A549 (cell line): ENCODE data around the gene CFAP69. TPM values are rescaled to one million over a fixed set of nuclear protein-coding genes. Genes with fewer than 3 reads are reported as not detected.
"Not testable (repeated sequence)": the region's sequence is repeated elsewhere in the genome, so short reads cannot be mapped to it uniquely, and the experiment has no call there.

Source experiments
- ATAC-seq, 2 experiments: fragments of 200-7000 bp in 1 of 2; fragments of >200 bp in 1 of 2; cut with Nextera tagmentation in 1 of 2; cut with Tn5 transposase in 1 of 2; 3 replicates each; pipeline versions ENCODE4 v1.8.0 to v1.9.1; 2018 to 2020; ENCODE audit warnings: mild to moderate bottlenecking in 1 of 2, moderate library complexity in 1 of 2
- CTCF ChIA-PET: fragments of 300-600 bp; sonication (Branson Sonifier 250); formaldehyde crosslinking; extraction: SDS; loops from one replicate; lab custom pipeline; 2021; ENCODE audit warnings: antibody characterized with exemption, inconsistent platforms; lab: Yijun Ruan, JAX
- POLR2A ChIA-PET: fragments of 350-600 bp; formaldehyde crosslinking; extraction: SDS; loops from one replicate; lab custom pipeline; 2021; ENCODE audit warnings: antibody characterized with exemption, inconsistent platforms; lab: Yijun Ruan, JAX
- DNase-seq, 2 experiments: peaks; one replicate each; pipeline versions ENCODE4 v3.0.0 to v3.0.0-alpha.2; 2011 to 2016; ENCODE audit warnings: low read depth in 1 of 2, low spot score in 1 of 2
- FAIRE-seq: peaks from 2 replicates; lab custom pipeline; 2011; peaks lifted over from hg19 to GRCh38; lab: Jason Lieb, UNC
- H3K27ac ChIP-seq, 2 experiments: fragments of >200 bp; sonication (Bioruptor Twin); formaldehyde crosslinking; 3 replicates each; pipeline ENCODE4 v1.5.1; 2016 to 2017
- H3K4me1 ChIP-seq: fragments of >200 bp; sonication (Bioruptor Twin); formaldehyde crosslinking; 3 replicates; pipeline ENCODE4 v1.6.1; 2016
- H3K4me2 ChIP-seq: fragments of >200 bp; sonication (Bioruptor Twin); formaldehyde crosslinking; 3 replicates; pipeline ENCODE4 v1.6.1; 2016
- H3K4me3 ChIP-seq: fragments of >200 bp; sonication (Bioruptor Twin); formaldehyde crosslinking; 3 replicates; pipeline ENCODE4 v1.5.1; 2016
- H3K9me3 ChIP-seq: fragments of >200 bp; sonication (Bioruptor Twin); formaldehyde crosslinking; 3 replicates; pipeline ENCODE4 v1.6.1; 2016
- CBX8 ChIP-seq: fragments of 200-600 bp; sonication (generic); IDR thresholded peaks from 2 replicates; pipeline ENCODE4 v1.6.1; 2016
- CHD4 ChIP-seq: fragments of 200-600 bp; sonication (generic); IDR thresholded peaks from 2 replicates; pipeline ENCODE4 v1.6.1; 2016; ENCODE audit warnings: antibody characterized with exemption, mild to moderate bottlenecking, borderline replicate concordance
- GATA3 ChIP-seq: IDR thresholded peaks from 2 replicates; pipeline ENCODE4 v1.6.1; 2012; ENCODE audit warnings: borderline replicate concordance
- HOXB13 ChIP-seq: fragments of 250-450 bp; sonication (Bioruptor Pico); IDR thresholded peaks from 2 replicates; pipeline ENCODE4 v1.5.0; 2020; ENCODE audit warnings: low read depth, mild to moderate bottlenecking, moderate library complexity
- HOXB5 ChIP-seq: fragments of 250-450 bp; sonication (Bioruptor Pico); IDR thresholded peaks from 2 replicates; pipeline ENCODE4 v1.5.0; 2020; ENCODE audit warnings: mild to moderate bottlenecking, moderate library complexity
- MAFK ChIP-seq: fragments of 450-650 bp; IDR thresholded peaks from 2 replicates; pipeline ENCODE4 v1.6.1; 2014; ENCODE audit not compliant: partially characterized antibody
- POLR2AphosphoS2 ChIP-seq: conservative IDR thresholded peaks from 2 replicates; pipeline ENCODE4 v1.6.1; 2012; ENCODE audit warnings: low read length, improper control_type of control experiment, inconsistent platforms
- RARB ChIP-seq: fragments of 250-450 bp; sonication (Bioruptor Pico); IDR thresholded peaks from 2 replicates; pipeline ENCODE4 v1.8.0; 2021; ENCODE audit warnings: mild to moderate bottlenecking, moderate library complexity
- TP53 ChIP-seq: fragments of 250-450 bp; sonication (Bioruptor Pico); IDR thresholded peaks from 2 replicates; pipeline ENCODE4 v1.5.0; 2021; ENCODE audit warnings: mild to moderate bottlenecking, moderate library complexity
- WGBS: methylation state at CpG from one replicate; pipeline ENCODE4 v1.1.6; 2017; ENCODE audit errors: missing lambda C conversion rate; 5-methylcytosine and 5-hydroxymethylcytosine counted together
- polyA plus RNA-seq, 4 experiments: library from polyadenylated mRNA; depleted of rRNA in 3 of 4; stranded (reverse); fragments of >200 nt; fragmentation: RNase III in 1 of 4; extraction: RNeasy Plus Mini Kit Qiagen cat#74134 plus additional on column Dnase treatment in 1 of 4; gene quantifications; 2 replicates in 3 of 4; 3 replicates in 1 of 4; pipeline ENCODE4 v1.2.3, GENCODE V29; 2011 to 2017
- small RNA-seq, 6 experiments: library from RNA; depleted of rRNA; stranded (forward); fragments of <200 nt; gene quantifications; one replicate each; pipeline ENCODE3, GENCODE V24; 2012
- TF ChIP-seq, protein P1 (sequence below): IDR thresholded peaks from 2 replicates; pipeline ENCODE4 v1.6.1; 2012

CFAP69 gene
- polyA plus RNA-seq, 2 of the 4 experiments (the other 2 are of a cell fraction), result 1.9 to 6.1 TPM

DNA sequence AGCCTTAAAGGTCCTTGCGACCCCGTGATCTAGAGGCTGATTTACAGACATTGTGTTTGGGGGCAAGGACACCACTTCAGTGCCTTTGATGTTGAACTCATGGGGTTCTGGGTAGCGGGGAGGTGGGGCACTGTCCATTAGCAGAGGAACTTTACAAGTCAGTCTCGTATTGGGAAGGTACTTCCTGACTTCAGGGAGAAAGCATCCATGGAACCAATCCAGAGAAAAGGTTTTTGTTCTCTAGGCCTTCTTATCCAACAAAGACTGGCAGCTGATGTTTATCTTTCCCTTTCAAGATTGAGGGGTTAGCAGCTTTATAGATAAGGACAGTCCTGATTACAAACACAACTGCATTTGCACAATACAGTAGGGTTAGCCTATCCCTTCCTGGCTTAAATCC lies 104.3 kb downstream of the CFAP69 start:
- Histone ChIP-seq H3K27ac (no peak overlapping the region), H3K4me3 (no peak overlapping the region), H3K9me3 (0 out of 3 replicates have a peak, but pooled peaks cover 3% of the 10 kb centered on the region), H3K4me2 (no peak overlapping the region), H3K4me1 (peaks cover 3% of the 10 kb centered on the region; the same call in 1 of the 3 replicates)
- ATAC-seq (no peak), FAIRE-seq (no peak), DNase-seq (no peak)
- ChIA-PET POLR2A (no interaction called here), CTCF (no interaction called here)
- 95% methylated on average over 4 of the region's 4 CpGs for WGBS
- TF ChIP-seq, protein P1, sequence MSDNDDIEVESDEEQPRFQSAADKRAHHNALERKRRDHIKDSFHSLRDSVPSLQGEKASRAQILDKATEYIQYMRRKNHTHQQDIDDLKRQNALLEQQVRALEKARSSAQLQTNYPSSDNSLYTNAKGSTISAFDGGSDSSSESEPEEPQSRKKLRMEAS, result no peak
- TF ChIP-seq TP53 (CRISPR knock-in tag) (no peak), GATA3 (no peak), RARB (CRISPR knock-in tag) (no peak), HOXB5 (no peak), CHD4 (no peak), MAFK (no peak)

DNA sequence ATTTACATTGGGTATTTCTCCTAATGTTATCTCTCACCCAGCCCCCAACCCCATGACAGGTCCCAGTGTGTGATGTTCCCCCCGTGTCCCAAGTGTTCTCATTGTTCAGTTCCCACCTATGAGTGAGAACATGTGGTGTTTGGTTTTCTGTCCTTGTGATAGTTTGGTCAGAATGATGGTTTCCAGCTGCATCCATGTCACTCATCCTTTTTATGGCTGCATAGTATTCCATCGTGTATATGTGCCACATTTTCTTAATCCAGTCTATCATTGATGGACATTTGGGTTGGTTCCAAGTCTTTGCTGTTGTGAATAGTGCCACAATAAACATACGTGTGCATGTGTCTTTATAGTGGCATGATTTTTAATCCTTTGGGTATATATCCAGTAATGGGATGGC lies 105.1 kb downstream of the CFAP69 start:
- H3K27ac ChIP-seq, H3K9me3 ChIP-seq, H3K4me1 ChIP-seq, POLR2A ChIA-PET, DNase-seq, ATAC-seq, H3K4me3 ChIP-seq, H3K4me2 ChIP-seq, FAIRE-seq: not testable (repeated sequence)
- 78% methylated on average over 3 of the region's 3 CpGs for WGBS
- CTCF ChIA-PET, result interaction anchor here (0.8 kb wide), 1 partner anchor 42 kb away, joined by 3 read pairs; no protein-coding TSS in a partner anchor

DNA sequence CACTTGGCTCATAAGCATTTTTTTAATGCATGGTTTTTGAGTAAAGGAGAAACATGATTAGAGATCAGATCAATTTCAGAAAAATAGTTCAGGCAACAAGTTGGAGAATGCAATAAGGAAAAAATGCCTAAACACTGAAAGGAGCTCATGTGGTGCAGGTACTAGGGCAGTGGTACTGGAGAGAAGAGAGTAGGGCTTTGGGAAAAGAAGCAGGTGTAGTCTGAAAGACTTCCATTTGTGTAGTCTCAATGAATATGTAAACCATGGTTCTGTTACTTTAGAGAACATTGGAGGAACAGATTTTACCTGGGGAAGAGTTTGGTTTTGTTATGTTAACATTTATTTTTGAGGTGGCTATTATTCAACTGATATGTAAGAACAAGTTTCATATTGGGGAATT lies 107.0 kb downstream of the CFAP69 start:
- ATAC-seq (no peak), FAIRE-seq (no peak), DNase-seq (no peak)
- H3K27ac ChIP-seq, result no peak overlapping the region
- no peak overlapping the region for H3K4me2 ChIP-seq
- H3K4me1 ChIP-seq, result peaks cover 3% of the 10 kb centered on the region; the same call in 1 of the 3 replicates
- H3K4me3 ChIP-seq, result no peak overlapping the region
- POLR2A ChIA-PET, result no interaction called here
- TF ChIP-seq, protein P1, result no peak
- TF ChIP-seq POLR2AphosphoS2 (no peak), HOXB13 (no peak), CBX8 (no peak)
- CTCF ChIA-PET, result no interaction called here
- H3K9me3 ChIP-seq, result peaks cover 12% of the 10 kb centered on the region

Small RNA genes lying within 50 kb of the gene (small RNA-seq; reads per million reads assigned to genes)
- 0 reads per million in 6 experiments for gene RF00019

Other genes with a start within 250 kb of the CFAP69 start
- gene STEAP1, start 90.7 kb upstream of the CFAP69 start, polyA plus RNA-seq (2011; rRNA removed), result 76.2 and 81.3 TPM in 2 replicates
- gene STEAP1, start 90.7 kb upstream of the CFAP69 start, polyA plus RNA-seq (2017; fragmentation: RNase III; extraction: RNeasy Plus Mini Kit Qiagen cat#74134 plus additional on column Dnase treatment), result 15.7 to 21.0 TPM (median 20.3 TPM) in 3 replicates
- 49.2 and 51.9 TPM in 2 replicates for gene STEAP2, start 33.4 kb upstream of the CFAP69 start, polyA plus RNA-seq (2011; rRNA removed)
- 5.1 to 6.4 TPM (median 6.0 TPM) in 3 replicates for gene STEAP2, start 33.4 kb upstream of the CFAP69 start, polyA plus RNA-seq (2017; fragmentation: RNase III; extraction: RNeasy Plus Mini Kit Qiagen cat#74134 plus additional on column Dnase treatment)
- not detected in 2 replicates for gene FAM237B, start 76.1 kb downstream of the CFAP69 start, polyA plus RNA-seq (2011; rRNA removed)
- gene FAM237B, start 76.1 kb downstream of the CFAP69 start, polyA plus RNA-seq (2017; fragmentation: RNase III; extraction: RNeasy Plus Mini Kit Qiagen cat#74134 plus additional on column Dnase treatment), result not detected in 3 replicates
- gene GTPBP10, start 101.5 kb downstream of the CFAP69 start, polyA plus RNA-seq (2011; rRNA removed), result 39.6 and 54.9 TPM in 2 replicates
- 16.5 to 18.3 TPM (median 18.0 TPM) in 3 replicates for gene GTPBP10, start 101.5 kb downstream of the CFAP69 start, polyA plus RNA-seq (2017; fragmentation: RNase III; extraction: RNeasy Plus Mini Kit Qiagen cat#74134 plus additional on column Dnase treatment)
- gene CLDN12, start 158.3 kb downstream of the CFAP69 start, polyA plus RNA-seq (2011; rRNA removed), result 51.3 and 71.7 TPM in 2 replicates
- 16.6 to 19.9 TPM (median 17.8 TPM) in 3 replicates for gene CLDN12, start 158.3 kb downstream of the CFAP69 start, polyA plus RNA-seq (2017; fragmentation: RNase III; extraction: RNeasy Plus Mini Kit Qiagen cat#74134 plus additional on column Dnase treatment)
- not detected in 2 replicates for gene PTTG1IP2, start 224.5 kb downstream of the CFAP69 start, polyA plus RNA-seq (2011; rRNA removed)
- gene PTTG1IP2, start 224.5 kb downstream of the CFAP69 start, polyA plus RNA-seq (2017; fragmentation: RNase III; extraction: RNeasy Plus Mini Kit Qiagen cat#74134 plus additional on column Dnase treatment), result not detected in 3 replicates